ENCODE measurements around the gene WEE1. TPM values are rescaled to one million over a fixed set of nuclear protein-coding genes. Genes with fewer than 3 reads are reported as not detected.

The WEE1 gene
- total RNA-seq, 1 donor from 2014 or later: 10.9 TPM

DNA sequence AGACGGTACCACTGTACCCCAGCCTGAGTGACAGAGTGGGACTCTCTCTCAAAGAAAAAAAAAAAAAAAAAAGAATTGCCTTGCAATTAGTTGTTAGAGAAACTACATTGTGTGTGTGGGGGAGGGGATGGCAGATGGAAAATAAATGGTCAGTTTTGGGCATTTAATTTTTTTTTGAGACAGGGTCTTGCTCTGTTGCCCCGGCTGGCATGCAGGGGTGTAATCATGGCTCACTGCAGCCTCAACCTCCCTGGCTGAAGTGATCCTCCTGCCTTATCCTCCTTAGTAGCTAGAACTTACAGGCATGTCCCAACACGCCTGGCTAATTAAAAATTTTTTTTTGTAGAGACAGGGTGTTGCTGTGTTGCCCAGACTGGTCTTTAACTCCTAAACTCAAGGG is 36.4 kb downstream of the WEE1 start:
- TF ChIP-seq, protein P1, sequence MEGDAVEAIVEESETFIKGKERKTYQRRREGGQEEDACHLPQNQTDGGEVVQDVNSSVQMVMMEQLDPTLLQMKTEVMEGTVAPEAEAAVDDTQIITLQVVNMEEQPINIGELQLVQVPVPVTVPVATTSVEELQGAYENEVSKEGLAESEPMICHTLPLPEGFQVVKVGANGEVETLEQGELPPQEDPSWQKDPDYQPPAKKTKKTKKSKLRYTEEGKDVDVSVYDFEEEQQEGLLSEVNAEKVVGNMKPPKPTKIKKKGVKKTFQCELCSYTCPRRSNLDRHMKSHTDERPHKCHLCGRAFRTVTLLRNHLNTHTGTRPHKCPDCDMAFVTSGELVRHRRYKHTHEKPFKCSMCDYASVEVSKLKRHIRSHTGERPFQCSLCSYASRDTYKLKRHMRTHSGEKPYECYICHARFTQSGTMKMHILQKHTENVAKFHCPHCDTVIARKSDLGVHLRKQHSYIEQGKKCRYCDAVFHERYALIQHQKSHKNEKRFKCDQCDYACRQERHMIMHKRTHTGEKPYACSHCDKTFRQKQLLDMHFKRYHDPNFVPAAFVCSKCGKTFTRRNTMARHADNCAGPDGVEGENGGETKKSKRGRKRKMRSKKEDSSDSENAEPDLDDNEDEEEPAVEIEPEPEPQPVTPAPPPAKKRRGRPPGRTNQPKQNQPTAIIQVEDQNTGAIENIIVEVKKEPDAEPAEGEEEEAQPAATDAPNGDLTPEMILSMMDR (IDR thresholded peaks at IDR 0.05): no peak
- Histone ChIP-seq H3K36me3 (no peaks in the 10 kb centered on the region), H3K4me3 (no peak overlapping the region), H3K4me1 (peaks cover 17% of the 10 kb centered on the region), H3K9me3 (no peaks in the 10 kb centered on the region), H3K27me3 (no peaks in the 10 kb centered on the region), H3K27ac (no peak overlapping the region)
- no peak for DNase-seq
- intact Hi-C loops (cut with DNase I): loop anchor here (10.0 kb wide), 1 partner anchor 75 kb away; no protein-coding TSS in a partner anchor
- ATAC-seq: no peak

DNA sequence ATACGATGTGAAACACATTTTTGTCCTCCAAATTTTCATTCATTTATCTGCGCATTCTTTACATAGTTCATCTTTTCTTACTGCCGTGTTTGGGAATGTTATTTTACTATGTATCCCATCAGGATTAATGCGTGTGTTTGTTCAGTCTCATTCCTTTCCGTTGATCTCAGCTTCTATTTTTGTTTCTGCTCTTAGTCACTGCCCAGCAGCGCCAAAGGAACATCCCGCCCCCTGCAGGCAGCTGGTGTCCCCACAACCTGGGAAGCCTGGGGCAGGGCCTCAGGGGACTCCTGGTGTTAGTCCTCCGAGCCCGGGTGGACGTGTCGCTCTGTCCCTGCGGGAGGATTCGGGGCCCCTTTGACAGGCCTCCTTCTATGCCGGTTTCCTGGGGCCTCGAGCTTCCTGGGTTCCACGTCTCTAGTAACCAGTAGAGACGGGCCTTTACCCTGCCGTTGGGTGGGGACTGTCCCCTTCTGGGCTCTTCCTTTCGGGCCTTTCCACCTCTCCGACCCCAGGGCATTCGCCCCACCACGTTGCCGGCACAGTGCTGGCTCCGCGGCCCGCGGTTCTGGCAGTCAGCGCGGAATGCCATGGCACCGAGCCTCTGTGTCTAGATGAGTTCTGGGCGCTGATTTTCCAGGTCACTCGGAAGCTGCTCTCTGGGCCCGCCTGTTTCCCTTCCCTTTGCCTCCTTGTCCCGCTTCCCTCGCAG is 39.8 kb downstream of the WEE1 start:
- ATAC-seq (peak; percentile 94), DNase-seq (peak; percentile 95)
- intact Hi-C loops (cut with DNase I): loop anchor here (10.0 kb wide), 1 partner anchor 78 kb away; no protein-coding TSS in a partner anchor
- Histone ChIP-seq H3K27ac (peak overlapping the region; percentile 94), H3K4me1 (peaks cover 20% of the 10 kb centered on the region), H3K4me3 (peak overlapping the region; percentile 53), H3K9me3 (no peaks in the 10 kb centered on the region), H3K36me3 (no peaks in the 10 kb centered on the region), H3K27me3 (no peaks in the 10 kb centered on the region)
- TF ChIP-seq, protein P1 (IDR thresholded peaks at IDR 0.05): peak; percentile 94

DNA sequence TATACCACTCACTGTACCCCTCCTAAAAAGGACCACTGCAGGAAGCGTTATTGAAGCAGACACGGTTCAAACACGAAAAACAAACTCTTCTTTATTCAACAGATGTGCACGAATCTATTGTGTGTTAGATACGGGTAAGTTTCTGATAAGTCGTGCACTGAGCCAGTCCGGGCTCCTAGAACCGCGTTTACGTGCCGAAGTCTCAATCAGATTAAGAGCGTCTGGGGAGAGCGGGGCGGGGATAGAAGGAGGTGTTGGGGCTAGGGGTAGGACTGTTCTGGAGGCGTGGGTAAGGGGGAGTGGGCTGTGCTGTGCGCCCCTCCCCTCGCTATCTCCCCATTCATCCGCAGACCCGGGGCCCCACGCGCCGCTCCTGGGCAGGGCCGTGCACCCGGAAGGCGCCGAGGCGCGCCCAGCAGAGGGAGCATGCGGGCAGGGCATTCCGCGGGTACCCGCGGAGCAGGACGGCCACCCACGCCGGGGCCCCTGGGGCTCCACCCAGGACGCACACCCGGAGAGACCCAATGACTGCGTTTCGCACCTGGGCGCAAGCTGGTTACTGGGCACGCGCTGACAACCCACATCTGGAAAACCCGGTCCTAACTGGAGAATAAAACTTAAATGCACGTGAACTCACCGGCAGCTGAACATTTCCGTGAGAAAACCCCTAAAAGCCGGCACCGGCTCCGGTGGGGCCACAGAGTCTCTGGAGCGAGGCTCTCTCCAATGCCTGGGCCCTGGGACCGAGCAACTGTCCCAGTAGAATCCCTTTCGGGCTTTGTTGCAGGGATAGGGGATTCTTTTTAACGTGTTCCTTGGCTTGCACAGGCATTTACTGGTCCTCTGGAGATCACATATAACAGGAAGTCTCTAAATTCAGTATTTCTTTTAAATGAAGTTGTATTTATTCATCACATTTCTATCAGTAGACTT is 40.6 kb downstream of the WEE1 start:
- ATAC-seq (peak; percentile 97), DNase-seq (peak; percentile 96)
- peak overlapping the region; percentile 53 for H3K4me3 ChIP-seq
- H3K9me3 ChIP-seq: no peaks in the 10 kb centered on the region
- H3K36me3 ChIP-seq: no peaks in the 10 kb centered on the region
- intact Hi-C loops (cut with DNase I): loop anchor here (10.0 kb wide), 1 partner anchor 79 kb away; no protein-coding TSS in a partner anchor
- no peaks in the 10 kb centered on the region for H3K27me3 ChIP-seq
- H3K4me1 ChIP-seq: peaks cover 20% of the 10 kb centered on the region
- peak overlapping the region; percentile 94 for H3K27ac ChIP-seq
- TF ChIP-seq, protein P1 (IDR thresholded peaks at IDR 0.05): peak; percentile 84

DNA sequence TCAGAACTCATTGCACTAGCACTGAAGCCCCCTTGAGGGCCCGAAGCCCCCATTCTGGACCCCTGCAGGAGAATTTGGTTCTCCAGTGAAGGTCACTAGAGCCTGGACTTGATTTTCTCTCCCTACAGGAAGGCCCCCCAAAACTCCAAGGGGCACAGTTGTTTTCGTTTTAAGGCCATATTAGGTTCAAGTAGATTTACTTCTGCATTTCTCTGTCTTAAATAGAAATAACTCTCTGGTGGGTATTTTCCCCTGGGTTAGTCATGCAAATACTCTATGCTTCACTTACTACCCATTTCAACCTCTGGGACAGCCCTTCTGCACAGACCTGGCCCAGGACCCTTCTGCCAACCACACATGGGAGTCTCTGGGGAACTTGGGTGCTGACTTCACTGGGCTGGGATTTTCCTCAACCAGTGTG is 41.6 kb downstream of the WEE1 start:
- H3K27me3 ChIP-seq: no peaks in the 10 kb centered on the region
- intact Hi-C loops (cut with DNase I): loop anchor here (10.0 kb wide), 1 partner anchor 80 kb away; no protein-coding TSS in a partner anchor

DNA sequence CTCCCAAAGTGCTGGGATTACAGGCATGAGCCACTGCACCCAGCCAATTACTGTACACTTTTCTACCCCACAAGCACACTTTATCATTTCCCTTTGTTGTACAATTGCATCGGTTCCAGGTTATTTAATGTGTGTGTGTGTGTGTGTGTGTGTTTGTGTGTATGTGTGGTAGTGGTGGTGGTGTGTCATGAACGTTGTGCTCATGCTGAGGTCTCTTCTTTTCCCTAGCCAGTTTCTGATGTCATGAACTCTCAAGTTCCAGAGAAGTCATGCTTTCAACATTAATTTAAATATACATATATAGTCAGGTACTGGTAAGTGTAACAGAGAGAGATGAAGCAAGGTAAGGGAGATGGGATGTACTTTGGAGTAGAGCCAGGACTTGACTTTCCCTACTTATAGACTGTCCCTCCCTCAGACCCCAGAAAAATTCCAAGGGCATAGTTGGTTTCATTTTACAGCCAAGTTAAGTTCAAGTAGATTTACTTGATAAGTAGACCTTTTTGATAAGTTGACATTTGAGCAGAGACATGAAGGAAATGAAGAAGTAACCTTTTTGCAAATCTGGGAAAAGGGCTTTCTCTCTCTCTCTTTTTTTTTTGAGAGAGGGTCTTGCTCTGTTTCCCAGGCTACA is 42.7 kb downstream of the WEE1 start:
- H3K27ac ChIP-seq: no peak overlapping the region
- no peaks in the 10 kb centered on the region for H3K9me3 ChIP-seq
- H3K4me1 ChIP-seq: peaks cover 20% of the 10 kb centered on the region
- TF ChIP-seq, protein P1 (IDR thresholded peaks at IDR 0.05): no peak
- intact Hi-C loops (cut with DNase I): loop anchor here (10.0 kb wide), 1 partner anchor 81 kb away; no protein-coding TSS in a partner anchor
- no peak overlapping the region for H3K4me3 ChIP-seq
- H3K36me3 ChIP-seq: no peaks in the 10 kb centered on the region
- H3K27me3 ChIP-seq: no peaks in the 10 kb centered on the region
- no peak for ATAC-seq
- no peak for DNase-seq

More for the DNA sequence above, 41.6 kb downstream of the WEE1 start:
- ATAC-seq: no peak
- DNase-seq: peak; percentile 5
- TF ChIP-seq, protein P1 (IDR thresholded peaks at IDR 0.05): no peak
- Histone ChIP-seq H3K36me3 (no peaks in the 10 kb centered on the region), H3K4me1 (peaks cover 20% of the 10 kb centered on the region), H3K9me3 (no peaks in the 10 kb centered on the region), H3K27ac (peak overlapping the region; percentile 94), H3K4me3 (no peak overlapping the region)
